NCI-H82 treated with DMSO at 0.1 percent for 48 hours (cell line): Measurements from ENCODE around the gene PLLP.
A peak's percentile ranks its signal among the peaks of the same experiment; 100 is the strongest.

Experiments
- DNase-seq: peaks from one replicate; lab custom pipeline; 2025; ENCODE audit not compliant: unreplicated experiment; lab: John Stamatoyannopoulos, UW

Gene PLLP, protein sequence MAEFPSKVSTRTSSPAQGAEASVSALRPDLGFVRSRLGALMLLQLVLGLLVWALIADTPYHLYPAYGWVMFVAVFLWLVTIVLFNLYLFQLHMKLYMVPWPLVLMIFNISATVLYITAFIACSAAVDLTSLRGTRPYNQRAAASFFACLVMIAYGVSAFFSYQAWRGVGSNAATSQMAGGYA

DNA sequence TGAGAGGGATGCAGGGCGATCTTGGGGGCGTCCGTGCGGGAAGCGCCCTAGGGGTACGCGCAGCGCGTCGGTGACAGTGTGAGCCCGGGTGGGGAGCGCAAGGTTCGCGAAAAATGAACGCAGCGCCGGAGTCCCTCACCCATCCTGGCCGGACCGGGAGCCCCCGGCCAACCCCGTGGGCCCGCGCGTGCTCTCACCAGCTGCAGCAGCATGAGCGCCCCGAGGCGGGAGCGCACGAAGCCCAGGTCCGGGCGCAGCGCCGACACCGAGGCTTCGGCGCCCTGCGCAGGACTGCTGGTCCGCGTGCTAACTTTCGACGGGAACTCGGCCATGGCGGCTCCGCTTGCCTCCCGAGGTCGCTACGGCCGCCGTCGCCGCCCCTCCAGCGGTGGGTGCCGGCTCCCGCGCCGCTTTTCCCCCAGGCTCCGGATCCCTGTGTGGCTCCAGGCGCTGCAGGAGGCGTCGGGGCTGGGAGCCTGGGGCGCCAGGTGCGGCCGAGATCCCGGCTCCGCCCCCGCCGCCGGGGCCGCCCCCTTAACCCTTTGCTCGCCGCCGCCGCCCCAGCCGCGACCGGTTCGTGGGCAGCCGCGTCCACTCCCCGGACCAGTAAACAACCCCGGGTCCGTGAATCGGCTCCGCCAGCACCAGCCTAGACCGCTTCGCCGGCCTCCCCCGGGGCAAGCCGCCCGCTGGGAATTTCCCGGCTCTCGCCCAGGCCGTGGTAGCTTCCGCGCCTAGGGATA lies at the start of gene PLLP:
PLLP (minus strand) TSS at position 464 of the 743 bp plus-strand sequence; CDS start at position 332, 132 bp downstream.
- peak; percentile 1 for DNase-seq

DNA sequence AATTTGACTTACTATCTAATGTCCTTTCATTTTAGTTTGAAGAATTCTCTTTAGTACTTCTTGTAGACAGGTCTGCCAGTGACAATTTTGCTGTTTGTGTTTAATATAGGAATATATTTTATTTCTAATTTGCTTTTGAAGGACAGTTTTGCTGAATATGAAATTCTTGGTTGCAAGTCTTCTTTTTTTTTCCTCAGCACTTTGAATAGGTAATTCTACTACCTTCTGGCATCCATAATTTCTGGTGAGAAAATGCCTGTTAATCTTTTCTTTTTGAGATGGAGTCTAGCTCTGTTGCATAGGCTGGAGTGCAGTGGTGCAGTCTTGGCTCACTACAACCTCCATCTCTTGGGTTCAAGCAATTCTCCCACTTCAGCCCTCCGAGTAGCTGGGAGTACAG lies 48.9 kb upstream of the PLLP start:
- no peak for DNase-seq

- DNase-seq: no peak
Observed at GRCh38 chr16:57331355-57331754, 46.9 kb upstream of the PLLP start.

DNA sequence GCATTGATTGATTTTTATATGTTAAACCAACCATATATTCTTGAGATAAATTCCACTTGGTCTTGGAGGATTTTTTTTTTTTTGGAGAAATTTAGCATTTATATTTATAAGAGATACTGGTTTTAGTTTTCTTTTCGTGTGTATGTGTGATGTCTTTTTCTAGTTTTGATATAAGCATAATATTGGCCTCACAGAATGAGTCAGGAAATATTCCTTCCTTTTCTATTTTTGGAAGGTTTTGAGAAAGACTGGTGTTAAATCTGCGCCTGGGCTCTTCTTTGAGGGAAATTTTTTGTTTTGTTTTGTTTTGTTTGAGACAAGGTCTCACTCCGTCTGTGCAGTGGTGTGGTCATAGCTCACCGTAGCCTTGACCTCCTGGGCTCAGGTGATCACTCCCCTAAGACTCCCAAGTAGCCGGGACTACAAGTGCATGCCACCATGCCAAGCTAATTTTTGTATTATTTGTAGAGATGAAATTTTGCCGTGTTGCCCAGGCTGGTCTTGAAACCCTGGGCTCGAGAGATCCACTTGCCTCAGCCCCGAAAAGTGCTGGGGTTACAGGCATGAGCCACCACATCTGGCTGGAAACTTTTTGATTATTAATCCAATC lies 45.4 kb upstream of the PLLP start:
- no peak for DNase-seq

GRCh38 chr16:57325458-57325857 lies 41.0 kb upstream of the PLLP start:
- no peak for DNase-seq

- DNase-seq: no peak
Observed at GRCh38 chr16:57324749-57325148, 40.3 kb upstream of the PLLP start.

DNA sequence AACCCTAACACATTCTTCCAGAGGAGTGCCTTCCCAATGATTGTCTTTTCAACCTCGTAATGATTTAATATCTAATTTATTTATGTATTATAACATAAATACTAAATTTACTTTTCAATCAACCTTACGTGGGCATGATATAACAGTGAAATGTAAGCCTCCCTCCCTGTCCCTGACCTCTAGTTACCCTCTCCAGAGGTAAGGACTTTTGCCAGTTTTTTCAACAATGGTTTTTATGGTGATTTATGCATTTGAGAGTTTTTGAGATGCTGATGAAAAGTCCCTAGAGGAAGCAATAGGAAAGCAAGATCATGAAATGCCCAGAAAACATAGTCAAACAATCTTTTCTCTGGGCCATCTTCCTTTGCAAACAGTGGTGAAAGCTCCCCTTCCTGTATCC lies 35.2 kb upstream of the PLLP start:
- no peak for DNase-seq

DNA sequence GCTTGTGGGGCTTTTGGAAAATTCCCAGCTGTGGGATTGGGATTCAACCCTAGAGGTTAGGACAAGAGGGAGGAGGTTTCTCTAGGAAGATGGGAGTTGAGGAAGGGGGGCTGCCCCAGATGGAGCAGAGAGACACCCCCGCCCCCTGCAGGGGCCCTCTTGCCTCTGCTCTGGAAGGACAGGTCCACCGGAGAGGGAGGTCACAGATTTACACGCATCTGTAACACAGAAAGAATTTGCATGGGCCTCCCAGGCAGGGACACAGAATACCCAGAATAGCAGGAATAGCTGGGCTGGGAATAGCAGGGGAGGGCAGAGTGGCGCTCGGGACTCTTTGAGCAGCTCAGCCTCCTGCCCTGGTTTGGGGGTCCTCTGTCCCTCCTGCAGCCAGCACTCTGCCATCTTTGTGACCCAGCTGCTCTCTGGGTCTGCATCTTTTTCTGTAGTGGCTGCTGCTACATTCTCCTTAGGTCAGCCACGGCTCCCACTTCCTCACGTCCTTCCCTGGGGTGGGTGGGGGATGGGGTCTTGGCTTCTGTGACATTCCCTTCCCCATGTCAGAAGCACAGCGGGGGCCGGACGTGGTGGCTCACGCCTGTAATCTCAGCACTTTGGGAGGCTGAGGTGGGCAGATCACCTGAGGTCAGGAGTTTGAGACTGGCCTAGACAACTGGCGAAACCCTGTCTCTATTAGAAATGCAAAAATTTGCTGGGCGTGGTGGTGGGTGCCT lies 33.9 kb upstream of the PLLP start:
- no peak for DNase-seq

DNA sequence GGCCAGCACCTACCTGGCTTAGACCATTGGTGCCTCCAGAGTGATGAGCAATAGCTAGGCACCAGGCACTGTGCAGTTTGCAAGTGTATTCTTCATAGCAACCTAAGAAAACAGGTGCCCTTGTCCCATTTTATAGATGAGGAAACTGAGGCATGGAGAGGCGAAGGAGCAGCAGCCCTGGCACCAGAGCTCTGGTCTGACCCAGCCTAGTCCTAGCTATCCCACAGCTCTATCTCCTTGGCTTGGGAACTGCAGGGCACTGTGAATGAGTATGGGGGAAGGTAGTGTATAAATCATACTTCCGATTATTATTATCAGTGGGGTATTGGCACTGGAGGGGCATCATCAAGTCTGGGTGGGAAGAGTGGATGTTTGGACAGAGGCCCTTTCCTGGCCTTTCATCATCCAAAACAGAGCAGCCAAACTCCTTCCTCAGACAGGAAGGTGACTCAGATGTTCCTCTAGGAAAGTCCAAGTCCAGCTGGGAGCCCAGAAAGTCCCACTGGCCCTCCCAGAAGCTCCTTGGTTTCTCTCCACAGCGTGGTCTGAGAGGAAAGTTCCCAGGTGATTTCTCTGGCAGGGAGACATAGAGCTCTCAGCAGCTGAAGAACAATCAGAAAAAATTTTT lies 32.0 kb upstream of the PLLP start:
- no peak for DNase-seq

GRCh38 chr16:57315416-57315815 lies 30.9 kb upstream of the PLLP start:
- no peak for DNase-seq

GRCh38 chr16:57314161-57314785 lies 29.8 kb upstream of the PLLP start:
- no peak for DNase-seq

GRCh38 chr16:57313509-57313908 lies 29.0 kb upstream of the PLLP start:
- DNase-seq: no peak

DNA sequence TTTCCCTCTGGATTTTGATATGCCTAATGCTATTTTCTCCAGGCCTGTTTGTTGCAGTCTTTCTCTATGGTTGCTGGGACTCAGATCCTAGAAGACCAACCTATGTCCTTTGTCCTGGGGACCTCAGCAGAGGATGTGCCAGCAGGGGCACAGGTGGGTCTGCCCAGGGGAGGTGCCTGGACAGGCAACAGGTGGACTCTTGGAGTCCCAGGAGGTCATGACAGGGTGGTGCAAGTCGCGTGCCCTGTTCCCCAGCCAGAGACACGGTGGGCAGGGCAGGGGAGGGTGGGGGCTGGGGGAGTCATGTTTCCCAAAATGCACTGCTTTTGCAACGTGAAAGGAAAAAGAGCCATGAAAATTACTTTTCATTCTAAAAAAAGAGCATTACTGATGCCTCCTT lies 26.3 kb upstream of the PLLP start:
- no peak for DNase-seq

DNA sequence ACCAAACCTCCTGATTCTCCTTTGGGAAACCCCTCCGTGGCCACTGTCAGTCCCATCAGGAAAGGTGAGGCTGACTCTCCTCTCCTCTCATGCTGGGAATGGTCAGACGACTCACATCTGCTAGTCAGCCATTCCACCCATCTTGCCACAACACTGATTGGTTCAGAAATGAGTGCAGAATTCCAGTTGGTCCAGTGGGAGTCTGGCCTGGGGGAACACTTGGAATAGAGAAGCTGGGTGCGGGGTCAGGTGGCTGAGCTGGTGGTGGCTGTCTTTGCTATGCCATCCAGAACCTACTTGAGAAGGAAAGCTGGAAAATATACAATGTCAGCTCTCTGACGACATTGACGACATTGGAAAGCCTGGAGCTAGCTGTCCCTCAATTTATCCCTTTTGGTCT lies 23.6 kb upstream of the PLLP start:
- no peak for DNase-seq

DNA sequence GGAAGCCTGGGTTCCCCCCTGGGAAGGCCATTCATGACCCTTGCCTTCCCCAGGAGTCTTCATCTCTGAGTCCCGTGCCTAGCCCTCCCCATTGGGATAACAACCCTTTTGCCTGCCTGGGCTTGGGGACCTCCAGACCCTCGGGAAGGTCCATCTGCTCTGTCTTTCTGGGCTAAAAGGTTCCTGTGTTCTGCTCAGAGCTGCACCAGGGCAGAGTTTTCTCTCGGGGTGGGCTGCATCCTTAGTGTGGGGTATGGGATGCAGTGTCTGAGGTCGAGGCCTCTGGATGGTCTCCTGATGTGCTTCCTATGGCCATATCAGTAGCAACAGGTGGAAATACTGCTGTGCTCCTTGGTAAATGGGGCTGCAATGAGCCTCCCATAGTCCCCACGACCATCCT lies 22.9 kb upstream of the PLLP start:
- DNase-seq: no peak

DNA sequence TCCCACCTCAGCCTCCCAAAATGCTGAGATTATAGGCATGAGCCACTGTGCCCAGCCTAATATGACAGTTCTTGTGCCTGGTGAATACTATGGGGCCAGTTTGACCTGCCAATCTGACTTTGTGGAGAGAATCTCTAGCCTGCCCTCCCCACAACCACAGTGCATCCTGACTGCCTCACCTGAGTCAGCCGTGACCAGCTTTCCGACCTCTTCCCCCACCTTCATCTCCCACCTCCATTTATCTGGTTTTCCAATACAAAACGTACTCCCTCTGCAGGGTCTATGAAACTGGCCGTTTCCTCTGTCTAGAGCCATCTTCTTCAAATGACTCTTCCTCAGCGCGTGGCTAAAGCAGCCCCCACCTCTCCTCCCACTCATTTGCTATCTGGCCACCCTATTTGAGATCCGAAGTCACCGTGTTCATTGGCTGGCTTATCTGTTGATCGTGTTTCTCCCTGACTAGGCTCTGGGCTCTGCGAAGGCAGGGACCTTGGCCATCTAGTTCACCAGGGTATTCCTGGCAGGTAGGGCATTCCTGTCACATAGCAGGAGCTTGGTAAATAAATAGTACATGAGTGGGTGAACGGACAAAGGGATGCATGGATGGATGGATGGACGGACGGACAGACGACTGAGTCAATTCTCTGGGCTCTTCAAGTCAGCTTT lies 22.3 kb upstream of the PLLP start:
- no peak for DNase-seq

DNA sequence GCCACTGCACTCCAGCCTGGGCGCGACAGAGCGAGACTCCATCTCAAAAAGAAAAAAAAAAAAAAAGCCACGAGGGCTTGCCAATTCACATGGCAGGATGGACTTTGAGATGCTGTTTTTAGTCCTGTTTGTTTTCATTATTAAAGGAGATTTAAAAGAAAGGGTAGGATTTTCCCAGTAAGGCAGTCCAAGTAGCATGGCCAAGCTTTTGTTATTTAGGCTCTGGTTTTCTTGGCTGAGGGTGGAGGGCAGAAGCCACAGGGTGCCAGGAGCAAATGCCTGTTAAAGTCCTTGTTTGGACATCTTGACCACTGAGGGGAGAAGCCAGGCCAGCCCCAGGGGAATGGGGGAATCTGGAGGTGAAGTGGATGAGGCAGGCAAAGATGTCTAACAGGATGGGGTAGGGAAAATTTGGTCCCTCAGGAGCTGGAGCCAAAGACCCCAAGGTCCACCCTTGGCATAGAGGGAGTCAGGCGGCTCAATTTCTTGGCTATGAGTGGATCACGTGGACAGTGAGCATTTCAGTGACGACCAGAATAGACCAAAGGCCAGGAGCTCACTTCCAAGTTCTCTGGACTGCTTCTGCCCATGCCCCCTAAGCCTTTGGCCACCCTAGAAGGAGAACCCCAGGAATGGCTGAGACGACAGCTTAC lies 20.8 kb upstream of the PLLP start:
- DNase-seq: no peak

GRCh38 chr16:57304169-57305061 lies 19.9 kb upstream of the PLLP start:
- DNase-seq: no peak

GRCh38 chr16:57303910-57304168 lies 19.4 kb upstream of the PLLP start:
- DNase-seq: no peak
